Central memory CD4-positive, alpha-beta T cell (primary cell): Measurements from ENCODE around the gene FALEC.
"Not testable (repeated sequence)": the region's sequence is repeated elsewhere in the genome, so short reads cannot be mapped to it uniquely, and the experiment has no call there.

Experiments
- DNase-seq: peaks from one replicate; pipeline ENCODE4 v3.0.0; 2022

The FALEC gene

DNA sequence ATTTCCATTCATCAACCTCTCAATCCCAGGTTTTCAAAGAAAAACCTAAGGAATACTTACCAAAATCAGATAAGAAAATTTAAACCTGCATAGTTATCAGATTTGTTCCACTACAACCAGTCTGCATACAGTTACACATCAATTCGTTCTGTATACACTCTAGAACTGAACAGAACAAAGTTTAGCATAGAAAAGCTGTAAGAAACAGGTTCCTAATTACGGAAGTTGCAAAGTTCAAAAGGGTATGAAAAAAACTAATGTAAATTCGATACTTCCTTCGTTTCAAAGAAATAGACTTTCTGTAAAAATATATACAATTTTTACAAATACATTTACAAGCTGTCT lies 60.8 kb downstream of the FALEC start:
- DNase-seq = no peak

DNA sequence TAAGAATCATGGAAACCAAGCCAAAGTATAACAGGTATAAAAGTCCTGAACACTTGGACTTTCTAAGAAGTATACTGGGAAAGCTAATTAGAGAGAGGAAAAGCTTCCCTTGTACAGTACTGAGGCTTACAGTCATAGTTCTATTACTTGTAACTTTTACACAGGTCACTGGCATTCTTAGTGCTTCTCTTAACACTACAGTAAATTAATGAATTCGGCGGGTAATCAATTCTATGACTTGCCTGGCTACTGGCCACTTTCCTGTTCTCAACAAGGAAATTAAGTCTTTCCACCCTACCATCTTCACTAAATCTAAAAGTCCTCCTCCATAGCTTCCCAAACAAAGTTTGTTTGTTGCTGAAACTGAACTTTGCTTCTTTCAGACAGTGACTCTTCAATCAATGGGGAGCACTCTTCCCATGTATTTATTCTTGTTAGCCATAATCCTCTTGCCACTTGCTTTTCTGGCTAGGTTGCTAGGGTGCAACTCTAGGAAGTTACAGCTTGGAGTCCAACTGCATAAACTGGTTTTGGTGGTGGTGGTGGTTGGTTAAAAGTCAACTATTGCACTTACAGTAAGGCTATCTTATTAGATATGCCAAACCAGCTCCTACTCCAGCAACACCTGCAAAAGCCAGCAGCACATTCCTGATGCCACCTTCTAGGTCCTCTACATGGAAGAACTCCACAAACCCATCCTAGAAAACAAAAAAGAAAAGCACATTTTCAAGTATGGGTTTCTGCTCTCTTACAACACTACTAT lies 61.4 kb downstream of the FALEC start:
- DNase-seq = no peak

DNA sequence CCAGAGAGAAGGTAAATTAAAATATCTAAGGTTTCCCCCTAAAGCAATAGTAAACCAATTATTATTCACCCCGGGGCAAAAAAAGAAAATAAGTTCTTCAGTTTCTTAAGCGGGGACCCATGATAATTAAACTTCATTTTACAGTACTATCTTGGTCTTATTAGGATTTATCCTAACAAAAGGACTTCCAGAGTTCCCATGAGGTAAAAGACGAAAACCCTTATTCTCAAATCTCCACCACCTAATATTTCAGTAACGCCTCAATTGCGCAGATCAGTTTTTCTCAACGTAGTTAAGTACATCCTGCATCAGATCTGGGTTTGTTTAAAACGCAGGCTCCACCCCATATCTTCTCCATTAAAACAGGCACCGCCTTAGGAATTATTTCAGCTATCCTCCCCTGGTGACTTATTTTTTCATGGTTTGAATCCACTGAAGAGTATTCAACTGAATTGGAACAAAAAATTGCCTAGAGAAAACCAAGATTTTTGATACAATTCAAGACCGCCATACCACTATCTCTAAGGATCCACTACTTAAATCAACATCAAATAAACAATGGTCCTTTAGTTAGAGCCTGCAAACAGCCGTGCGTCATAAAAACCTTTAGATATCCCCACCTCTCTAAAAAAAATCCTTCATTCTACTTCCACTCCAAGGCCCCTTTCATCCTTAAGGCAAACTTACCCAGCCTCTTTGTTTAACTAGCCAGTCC lies 62.2 kb downstream of the FALEC start:
- DNase-seq = peak; percentile 66

GRCh38 chr1:150578272-150579109 lies 62.9 kb downstream of the FALEC start:
- no peak for DNase-seq

DNA sequence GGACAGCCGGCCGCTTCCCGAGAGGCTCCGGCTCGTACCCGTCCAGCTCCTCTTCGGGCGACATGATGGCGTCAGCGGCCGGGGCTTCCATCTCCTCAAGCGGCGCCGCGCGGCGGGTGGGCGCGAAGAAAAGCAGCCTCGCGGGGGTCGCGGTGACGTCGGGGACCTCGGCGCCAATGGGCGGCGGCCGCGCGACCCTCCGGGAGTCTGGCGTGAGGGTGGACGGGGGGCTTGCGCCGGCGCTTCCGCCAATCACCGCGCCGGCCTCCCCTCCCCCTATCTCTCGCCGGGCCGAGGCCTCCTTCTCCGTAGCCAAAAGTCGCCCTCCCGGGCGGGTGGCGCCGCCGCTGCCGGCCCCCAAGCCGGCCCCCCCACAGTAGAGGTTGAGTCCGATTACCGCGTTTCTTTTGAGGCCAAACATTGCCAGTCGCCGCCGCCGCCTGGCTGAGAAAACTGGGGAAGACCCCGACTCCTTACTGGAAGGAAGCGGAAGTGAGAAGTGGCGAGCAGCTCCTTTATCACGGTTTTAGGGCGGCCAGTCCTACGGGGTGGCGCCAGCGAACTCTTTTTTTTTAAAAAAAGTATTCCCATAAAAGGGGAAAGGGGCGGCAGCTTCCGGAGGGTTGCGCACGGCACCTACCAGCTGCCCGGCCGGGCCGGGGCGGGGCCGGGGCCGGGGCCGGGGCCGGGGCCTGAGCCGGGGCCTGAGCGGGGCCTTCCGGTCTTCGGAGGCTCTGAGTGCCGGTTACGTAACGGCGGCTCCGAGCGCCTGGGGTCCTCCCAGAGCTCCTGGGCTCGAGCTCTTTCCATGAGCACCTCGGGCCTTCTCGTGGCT lies 63.8 kb downstream of the FALEC start, which contains the start of gene MCL1:
MCL1 (minus strand) TSS at position 501 of the 835 bp plus-strand sequence; CDS start at position 421, 80 bp downstream.
- DNase-seq = peak; percentile 87

- DNase-seq = no peak
These were observed 64.5 kb downstream of the FALEC start for GRCh38 chr1:150579945-150580642.

DNA sequence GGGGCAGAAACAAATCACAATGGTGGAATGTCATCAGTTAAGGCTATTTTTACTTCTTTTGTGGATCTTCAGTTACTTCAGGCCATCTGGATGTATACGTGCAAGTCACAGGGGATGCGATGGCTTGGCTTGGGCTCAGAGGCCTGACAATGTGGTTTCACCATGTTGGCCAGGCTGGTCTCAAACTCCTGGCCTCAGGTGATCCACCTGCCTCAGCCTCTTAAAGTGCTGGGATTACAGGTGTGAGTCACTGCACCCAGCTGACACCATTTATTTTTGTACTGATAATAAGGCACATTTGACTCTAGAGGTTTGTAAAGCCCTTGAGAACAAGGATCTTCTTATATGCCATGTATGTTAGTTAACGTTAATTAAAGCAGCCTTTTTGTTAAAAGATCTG lies 65.4 kb downstream of the FALEC start:
- not testable (repeated sequence) for DNase-seq

GRCh38 chr1:150581437-150581836 lies 65.9 kb downstream of the FALEC start:
- DNase-seq = not testable (repeated sequence)

GRCh38 chr1:150581962-150582361 lies 66.4 kb downstream of the FALEC start:
- not testable (repeated sequence) for DNase-seq

GRCh38 chr1:150582371-150582770 lies 66.8 kb downstream of the FALEC start:
- no peak for DNase-seq
